Activated gamma-delta T cell treated with Interleukin-2 at 50 U/mL for 16 hours (primary cell): ENCODE data around the gene RABGAP1L.
"Not testable (repeated sequence)": the region's sequence is repeated elsewhere in the genome, so short reads cannot be mapped to it uniquely, and the experiment has no call there.

ENCODE experiments used
- DNase-seq: peaks from one replicate; pipeline ENCODE4 v3.0.0-alpha.2; 2020

RABGAP1L gene

DNA sequence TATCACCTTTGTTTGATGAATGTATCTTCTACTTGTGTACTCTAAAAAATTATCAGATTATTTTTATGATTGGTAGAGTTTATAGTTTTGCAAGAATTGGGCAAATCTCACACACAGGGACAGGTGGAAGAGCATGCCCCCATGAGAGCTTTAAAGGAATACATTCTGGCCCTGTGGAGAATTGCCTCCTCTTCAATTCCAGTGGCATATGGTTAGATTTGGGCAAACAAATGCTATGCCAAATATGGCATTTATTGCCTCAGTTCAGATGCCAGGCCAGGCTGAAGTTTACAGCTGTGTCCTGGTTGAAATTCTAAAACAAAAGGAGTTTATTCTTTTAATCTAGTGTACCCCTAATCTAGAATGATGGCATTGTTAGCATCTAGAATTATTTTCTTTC lies 678.1 kb downstream of the RABGAP1L start:
- no peak for DNase-seq

- DNase-seq: no peak
These were observed 679.9 kb downstream of the RABGAP1L start for GRCh38 chr1:174839211-174839610.

DNA sequence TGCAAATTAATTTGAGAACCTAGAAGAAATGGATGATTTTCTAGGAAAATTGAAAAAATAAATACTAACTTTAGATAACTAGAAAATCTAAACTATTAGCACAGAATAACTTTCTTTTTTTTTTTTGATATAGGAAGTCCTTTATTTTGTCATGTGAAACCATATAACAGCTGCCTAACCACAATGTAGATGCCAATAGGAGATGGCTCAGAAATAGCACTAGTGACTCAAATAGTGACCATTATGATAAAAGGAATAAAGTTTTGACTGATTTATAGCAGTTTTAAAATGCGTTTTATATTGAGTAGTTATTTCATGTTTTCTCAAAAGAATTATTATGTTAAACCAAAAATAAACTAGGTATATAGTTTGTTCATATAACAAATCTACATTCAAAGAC lies 682.4 kb downstream of the RABGAP1L start:
- no peak for DNase-seq

- not testable (repeated sequence) for DNase-seq
These were observed 689.6 kb downstream of the RABGAP1L start for GRCh38 chr1:174848593-174849560.

DNA sequence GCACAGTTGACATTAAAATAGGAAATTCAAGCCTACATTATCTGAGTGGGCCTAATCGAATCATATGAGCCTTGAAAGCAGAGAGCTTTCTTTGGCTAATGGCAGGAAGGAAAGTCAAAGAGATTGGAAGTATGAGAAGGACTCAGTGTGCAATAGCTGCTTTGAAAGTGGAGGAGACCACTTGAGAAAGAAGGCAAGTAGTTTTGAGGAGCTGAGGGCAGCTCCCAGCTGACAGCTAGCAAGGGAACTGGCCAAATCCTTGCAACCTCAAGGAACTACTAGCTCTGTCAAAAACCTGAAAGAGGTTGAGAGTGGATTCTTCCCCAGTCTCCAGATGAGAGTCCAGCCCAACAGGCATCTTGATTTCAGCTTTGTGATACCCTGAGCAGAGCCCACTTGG lies 691.4 kb downstream of the RABGAP1L start:
- DNase-seq: no peak

DNA sequence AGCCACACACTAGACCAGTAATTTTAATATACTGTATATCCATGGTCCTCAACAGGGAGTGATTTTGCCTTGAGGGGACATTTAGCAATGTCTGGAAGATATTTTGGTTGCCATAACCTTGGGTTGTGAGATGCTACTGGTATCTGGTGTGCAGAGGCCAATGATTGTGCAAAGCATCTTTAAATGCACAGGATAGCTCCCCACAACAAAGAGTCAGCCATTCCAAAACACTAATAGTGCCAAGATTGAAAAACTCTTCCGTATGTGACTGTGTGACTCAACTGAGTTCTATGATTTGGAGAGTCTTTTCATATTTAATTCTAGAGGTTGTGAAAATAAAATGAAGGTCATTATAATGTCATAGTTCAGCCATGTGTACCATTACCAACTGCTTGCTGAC lies 699.0 kb downstream of the RABGAP1L start:
- no peak for DNase-seq

DNA sequence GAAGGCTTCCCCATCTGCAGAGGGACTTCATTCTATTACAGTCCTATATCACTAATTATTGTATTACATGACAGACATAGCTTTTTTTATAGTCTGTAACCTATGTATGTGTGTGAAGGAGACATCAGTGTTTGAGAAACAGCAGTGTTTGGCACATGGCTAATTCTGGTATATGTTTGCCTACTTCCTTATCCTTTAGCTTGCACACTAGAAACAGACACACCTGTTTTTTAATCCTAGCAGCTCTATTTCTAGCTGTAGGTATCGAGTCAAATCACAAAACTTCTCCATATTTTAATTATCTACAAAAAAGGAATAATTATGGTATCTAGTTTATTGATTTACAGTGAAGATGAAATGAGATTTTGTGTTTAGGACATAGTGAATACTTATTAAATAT lies 711.0 kb downstream of the RABGAP1L start:
- no peak for DNase-seq

- no peak for DNase-seq
These were observed 712.6 kb downstream of the RABGAP1L start for GRCh38 chr1:174871886-174872285.

GRCh38 chr1:174872615-174873058 lies 713.3 kb downstream of the RABGAP1L start:
- no peak for DNase-seq

- no peak for DNase-seq
These were observed 715.2 kb downstream of the RABGAP1L start for GRCh38 chr1:174874331-174875053.

DNA sequence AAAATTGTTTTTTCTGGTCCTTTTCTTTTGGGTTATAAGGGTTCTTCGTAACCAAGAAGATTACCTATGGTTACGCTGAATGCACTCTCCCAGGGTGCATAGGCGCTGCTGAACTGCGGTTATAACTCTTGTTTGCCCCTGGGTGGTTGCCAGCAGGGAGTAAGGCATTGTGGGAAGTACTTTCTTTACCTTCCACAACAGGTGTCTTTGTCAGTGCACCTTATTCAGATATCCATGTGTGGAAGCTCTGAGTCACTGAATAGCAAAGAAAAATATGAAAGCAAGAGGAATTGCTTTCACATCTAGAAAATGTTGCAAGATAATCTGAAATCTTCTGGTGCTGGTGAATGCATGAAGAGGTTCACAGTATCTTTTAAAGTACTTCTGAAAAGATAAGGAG lies 716.0 kb downstream of the RABGAP1L start:
- DNase-seq: no peak

GRCh38 chr1:174877208-174877673 lies 717.9 kb downstream of the RABGAP1L start:
- DNase-seq: no peak

DNA sequence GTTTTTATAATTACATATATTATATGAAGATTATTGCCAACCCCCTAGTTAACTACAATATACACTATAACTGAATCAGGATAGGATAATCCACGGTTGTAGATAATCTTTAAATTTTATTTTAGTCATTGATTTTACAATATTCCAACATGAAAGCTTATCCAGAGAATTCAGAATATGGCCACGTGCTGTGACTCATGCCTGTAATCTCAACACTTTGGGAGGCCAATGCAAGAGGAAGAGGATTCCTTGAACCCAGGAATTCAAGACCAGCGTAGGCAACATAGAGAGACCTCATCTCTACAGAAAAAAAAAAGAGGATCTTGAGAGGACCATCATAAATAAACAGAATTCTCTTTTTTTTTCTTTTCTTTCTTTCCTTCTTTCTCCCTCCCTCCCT lies 720.9 kb downstream of the RABGAP1L start:
- no peak for DNase-seq

DNA sequence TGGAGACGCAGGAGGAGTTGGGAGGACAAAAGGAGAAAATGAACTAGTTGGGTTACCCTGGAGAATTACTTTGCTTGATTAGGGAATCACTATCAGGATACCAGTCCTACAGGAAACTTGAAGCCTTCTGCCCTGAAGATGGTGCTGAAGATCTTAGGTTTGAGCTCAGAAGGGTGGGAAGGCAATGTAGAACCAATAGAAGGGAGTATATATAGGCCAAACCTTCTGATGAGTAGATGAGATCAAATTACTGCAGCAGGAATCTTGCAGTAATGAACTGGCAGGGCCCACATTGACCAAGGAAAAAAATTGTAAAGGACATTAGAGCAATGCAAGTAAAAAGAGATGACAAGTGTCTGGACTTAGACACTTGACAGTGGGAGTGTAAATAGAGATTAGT lies 724.1 kb downstream of the RABGAP1L start:
- no peak for DNase-seq

GRCh38 chr1:174884038-174884437 lies 724.7 kb downstream of the RABGAP1L start:
- DNase-seq: no peak

- DNase-seq: no peak
These were observed 725.2 kb downstream of the RABGAP1L start for GRCh38 chr1:174884566-174884965.

- no peak for DNase-seq
These were observed 730.7 kb downstream of the RABGAP1L start for GRCh38 chr1:174890024-174890423.

DNA sequence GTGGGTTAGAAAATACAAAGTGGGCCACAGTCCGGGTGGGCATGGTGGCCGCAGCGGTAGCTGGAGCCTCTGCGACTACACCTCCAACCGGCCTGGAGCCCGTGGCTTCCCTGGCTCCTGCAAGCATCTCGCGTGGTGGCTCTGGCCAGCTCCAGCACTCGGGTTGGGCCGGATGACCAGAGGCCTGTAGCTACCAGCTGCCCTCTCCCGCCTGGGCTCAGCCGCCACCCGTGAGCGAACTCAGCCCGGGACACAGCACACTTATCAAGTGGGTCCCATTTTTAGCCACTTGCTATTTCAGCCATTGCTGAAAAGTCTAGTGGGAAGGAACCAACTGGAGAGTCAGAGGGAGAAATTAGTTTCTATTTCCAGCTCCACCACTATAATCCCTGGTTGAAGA lies 732.7 kb downstream of the RABGAP1L start:
- DNase-seq: no peak

- no peak for DNase-seq
These were observed 734.9 kb downstream of the RABGAP1L start for GRCh38 chr1:174894117-174894762.

DNA sequence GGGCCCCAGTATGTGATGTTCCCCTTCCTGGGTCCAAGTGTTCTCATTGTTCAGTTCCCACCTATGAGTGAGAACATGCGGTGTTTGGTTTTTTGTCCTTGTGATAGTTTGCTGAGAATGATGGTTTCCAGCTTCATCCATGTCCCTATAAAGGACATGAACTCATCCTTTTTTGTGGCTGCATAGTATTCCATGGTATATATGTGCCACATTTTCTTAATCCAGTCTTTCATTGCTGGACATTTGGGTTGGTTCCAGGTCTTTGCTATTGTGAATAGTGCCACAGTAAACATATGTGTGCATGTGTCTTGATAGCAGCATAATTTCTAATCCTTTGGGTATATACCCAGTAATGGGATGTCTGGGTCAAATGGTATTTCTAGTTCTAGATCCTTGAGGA lies 736.3 kb downstream of the RABGAP1L start:
- not testable (repeated sequence) for DNase-seq

- no peak for DNase-seq
These were observed 738.9 kb downstream of the RABGAP1L start for GRCh38 chr1:174898102-174898797.

GRCh38 chr1:174900317-174900716 lies 741.0 kb downstream of the RABGAP1L start:
- DNase-seq: no peak
